H9 (cell line): ENCODE measurements around the gene GOLGA6A. TPM values are rescaled to one million over a fixed set of nuclear protein-coding genes. Genes with fewer than 3 reads are reported as not detected.

Experiments
- DNase-seq: peaks from one replicate; pipeline ENCODE4 v3.0.0-alpha.2; 2017
- H2AFZ ChIP-seq: one replicate; pipeline ENCODE4 v1.6.1; 2013; ENCODE audit warnings: mild to moderate bottlenecking, low read length, control low read depth, moderate library complexity
- H2AK5ac ChIP-seq: 2 replicates; pipeline ENCODE4 v1.6.1; 2013; ENCODE audit warnings: low read length, control low read depth, mixed read lengths; ENCODE audit not compliant: insufficient read length
- H2BK120ac ChIP-seq: one replicate; pipeline ENCODE4 v1.6.1; 2013; ENCODE audit warnings: low read depth, mild to moderate bottlenecking, low read length, control low read depth, inconsistent platforms; ENCODE audit not compliant: poor library complexity, severe bottlenecking
- H2BK12ac ChIP-seq: 2 replicates; pipeline ENCODE4 v1.6.1; 2013; ENCODE audit warnings: low read length, control low read depth, mixed read lengths, low read depth; ENCODE audit not compliant: insufficient read length
- H2BK15ac ChIP-seq: 2 replicates; pipeline ENCODE4 v1.6.1; 2013; ENCODE audit warnings: low read depth, low read length, control low read depth
- H2BK20ac ChIP-seq: one replicate; pipeline ENCODE4 v1.6.1; 2013; ENCODE audit warnings: low read depth, mild to moderate bottlenecking, low read length, control low read depth, inconsistent platforms; ENCODE audit not compliant: poor library complexity, severe bottlenecking
- H2BK5ac ChIP-seq: 2 replicates; pipeline ENCODE4 v1.6.1; 2013; ENCODE audit warnings: low read length, control low read depth, mixed read lengths; ENCODE audit not compliant: insufficient read length
- H3K14ac ChIP-seq: 2 replicates; pipeline ENCODE4 v1.6.1; 2013; ENCODE audit warnings: low read length, control low read depth; ENCODE audit not compliant: insufficient read depth
- H3K18ac ChIP-seq: 2 replicates; pipeline ENCODE4 v1.6.1; 2013; ENCODE audit warnings: low read depth, mild to moderate bottlenecking, mixed read lengths, low read length, control low read depth; ENCODE audit not compliant: insufficient read length
- H3K23ac ChIP-seq: 2 replicates; pipeline ENCODE4 v1.6.1; 2013; ENCODE audit warnings: low read length, control low read depth, mixed read lengths, low read depth; ENCODE audit not compliant: insufficient read length
- H3K23me2 ChIP-seq: 2 replicates; pipeline ENCODE4 v1.6.1; 2013; ENCODE audit warnings: low read depth, mild to moderate bottlenecking, mixed read lengths, low read length, control low read depth; ENCODE audit not compliant: insufficient read length, poor library complexity, severe bottlenecking
- H3K27ac ChIP-seq: 2 replicates; pipeline ENCODE4 v1.5.1; 2013; ENCODE audit warnings: low read length, control low read depth, mixed read lengths, low read depth; ENCODE audit not compliant: insufficient read length
- H3K27me3 ChIP-seq: 2 replicates; pipeline ENCODE4 v1.6.1; 2013; ENCODE audit warnings: low read length, control low read depth, inconsistent platforms; ENCODE audit not compliant: insufficient read depth
- H3K4ac ChIP-seq: 2 replicates; pipeline ENCODE4 v1.6.1; 2013; ENCODE audit warnings: low read depth, mild to moderate bottlenecking, control low read depth, inconsistent platforms, low read length, moderate library complexity
- H3K4me1 ChIP-seq: 2 replicates; pipeline ENCODE4 v1.6.1; 2013; ENCODE audit warnings: low read length, control low read depth, inconsistent platforms; ENCODE audit not compliant: insufficient read depth
- H3K4me2 ChIP-seq: 2 replicates; pipeline ENCODE4 v1.6.1; 2013; ENCODE audit warnings: low read length, control low read depth, mixed read lengths; ENCODE audit not compliant: insufficient read length, insufficient read depth
- H3K56ac ChIP-seq: 2 replicates; pipeline ENCODE4 v1.6.1; 2013; ENCODE audit warnings: low read depth, mild to moderate bottlenecking, mixed read lengths, low read length, control low read depth; ENCODE audit not compliant: insufficient read length
- H3K79me1 ChIP-seq: 2 replicates; pipeline ENCODE4 v1.6.1; 2013; ENCODE audit warnings: low read depth, mild to moderate bottlenecking, moderate library complexity, low read length, control low read depth, inconsistent platforms; ENCODE audit not compliant: insufficient read depth, poor library complexity, severe bottlenecking
- H3K79me2 ChIP-seq: 2 replicates; pipeline ENCODE4 v1.6.1; 2013; ENCODE audit warnings: low read length, control low read depth, inconsistent platforms; ENCODE audit not compliant: insufficient read depth
- H3K9ac ChIP-seq: 2 replicates; pipeline ENCODE4 v1.6.1; 2013; ENCODE audit warnings: low read length, control low read depth, mixed read lengths; ENCODE audit not compliant: insufficient read length; ENCODE audit errors: extremely low read depth
- H3K9me3 ChIP-seq: one replicate; pipeline ENCODE4 v1.6.1; 2013; ENCODE audit warnings: low read depth, low read length, inconsistent platforms; ENCODE audit not compliant: control insufficient read depth
- H3T11ph ChIP-seq: one replicate; pipeline ENCODE4 v1.6.1; 2013; ENCODE audit warnings: mild to moderate bottlenecking, low read length, control low read depth, inconsistent platforms
- H4K20me1 ChIP-seq: one replicate; pipeline ENCODE4 v1.6.1; 2013; ENCODE audit not compliant: control insufficient read depth, insufficient read length, insufficient read depth
- H4K5ac ChIP-seq: 2 replicates; pipeline ENCODE4 v1.6.1; 2013; ENCODE audit warnings: low read depth, mild to moderate bottlenecking, mixed read lengths, low read length, control low read depth; ENCODE audit not compliant: insufficient read length
- H4K8ac ChIP-seq: replicated peaks from 2 replicates; pipeline ENCODE4 v1.6.1; 2013; ENCODE audit warnings: low read length, control low read depth, mixed read lengths, low read depth; ENCODE audit not compliant: insufficient read length
- H4K91ac ChIP-seq: 2 replicates; pipeline ENCODE4 v1.6.1; 2013; ENCODE audit warnings: low read depth, mild to moderate bottlenecking, moderate library complexity, mixed read lengths, low read length, control low read depth; ENCODE audit not compliant: insufficient read length
- H3K27ac Mint-ChIP-seq, 3 experiments: 2 replicates in 2 of 3; 3 replicates in 1 of 3; pipeline ENCODE4 v1.8.0; 2020 to 2021; ENCODE audit warnings: mixed read lengths in 3 of 3, mild to moderate bottlenecking in 1 of 3, moderate library complexity in 1 of 3
- H3K27me3 Mint-ChIP-seq: 2 replicates; pipeline ENCODE4 v1.8.0; 2021; ENCODE audit warnings: low read depth, mild to moderate bottlenecking, moderate library complexity, mixed read lengths
- H3K36me3 Mint-ChIP-seq, 3 experiments: 2 replicates in 2 of 3; 3 replicates in 1 of 3; pipeline ENCODE4 v1.8.0; 2020 to 2021; ENCODE audit warnings: low read depth in 3 of 3, mixed read lengths in 3 of 3; ENCODE audit not compliant: insufficient read depth in 1 of 3
- H3K4me1 Mint-ChIP-seq, 2 experiments: 2 replicates each; pipeline ENCODE4 v1.8.0; 2020; ENCODE audit warnings: mixed read lengths in 2 of 2
- H3K4me3 Mint-ChIP-seq, 2 experiments: 2 replicates in 1 of 2; 3 replicates in 1 of 2; pipeline ENCODE4 v1.8.0; 2020 to 2021; ENCODE audit warnings: mild to moderate bottlenecking in 2 of 2, mixed read lengths in 2 of 2, moderate library complexity in 1 of 2
- H3K9me3 Mint-ChIP-seq, 2 experiments: 2 replicates in 1 of 2; 3 replicates in 1 of 2; pipeline ENCODE4 v1.8.0; 2020; ENCODE audit warnings: mild to moderate bottlenecking in 2 of 2, mixed read lengths in 2 of 2, moderate library complexity in 1 of 2
- CTCF ChIP-seq: fragments of 200-600 bp; sonication (generic); conservative IDR thresholded peaks from 3 replicates; pipeline ENCODE4 v1.8.0; 2021; ENCODE audit warnings: antibody characterized with exemption, mild to moderate bottlenecking
- WGBS: extraction: QIAGEN DNeasy Blood & Tissue Kit; methylation state at CpG from one replicate; pipeline ENCODE4 v1.1.7; 2013; ENCODE audit warnings: missing lambda C conversion rate, low lambda C conversion rate, mixed read lengths; ENCODE audit not compliant: insufficient read length; ENCODE audit errors: extremely low coverage; 5-methylcytosine and 5-hydroxymethylcytosine counted together
- total RNA-seq: library from RNA; stranded (reverse); gene quantifications from 2 replicates; pipeline ENCODE4 v1.2.1, GENCODE V29; 2021

The GOLGA6A gene
- total RNA-seq, 1 experiment from 2014 or later = 0.72 TPM

- TF ChIP-seq CTCF = no peak
- no peak overlapping the region; a peak in 1 of 5 replicates for H3K4me3 Mint-ChIP-seq
Measured at GRCh38 chr15:74042603-74043424, 39.5 kb downstream of the GOLGA6A start.

More at GRCh38 chr15:74042603-74043424, 39.5 kb downstream of the GOLGA6A start:
- Histone ChIP-seq H2BK20ac (no peak overlapping the region), H3K4me2 (no peak overlapping the region), H3K18ac (no peak overlapping the region), H4K91ac (no peak overlapping the region), H2BK120ac (no peak overlapping the region), H3K27ac (no peak overlapping the region), H4K5ac (no peak overlapping the region), H3T11ph (no peak overlapping the region), H3K79me2 (no peaks in the 10 kb centered on the region), H3K14ac (no peak overlapping the region), H3K23me2 (no peaks in the 10 kb centered on the region), H3K56ac (no peak overlapping the region), H2BK5ac (no peak overlapping the region), H3K23ac (no peak overlapping the region), H2AK5ac (no peak overlapping the region), H3K27me3 (no peaks in the 10 kb centered on the region), H4K8ac (no peak overlapping the region), H2AFZ (no peak overlapping the region), H3K4me1 (no peaks in the 10 kb centered on the region), H2BK12ac (no peak overlapping the region), H3K9me3 (no peaks in the 10 kb centered on the region), H3K9ac (no peak overlapping the region), H4K20me1 (no peaks in the 10 kb centered on the region), H2BK15ac (no peak overlapping the region), H3K79me1 (no peaks in the 10 kb centered on the region), H3K4ac (no peak overlapping the region)
- Mint-ChIP-seq H3K36me3 (no peaks in the 10 kb centered on the region), H3K27ac (no peak overlapping the region; a peak in 1 of 7 replicates), H3K27me3 (peaks cover 5% of the 10 kb centered on the region), H3K4me1 (peaks cover 16 to 20% of the 10 kb centered on the region in 2 experiments), H3K9me3 (no peaks in the 10 kb centered on the region; a peak in 1 of 5 replicates)
- DNase-seq = no peak
- no CpG with 5 or more reads among the region's 11 CpGs for WGBS
